GM23338 (cell line): ENCODE data around the gene IPO13. TPM values are rescaled to one million over a fixed set of nuclear protein-coding genes. Genes with fewer than 3 reads are reported as not detected.

Experiments
- ATAC-seq: fragments of 200-7000 bp; cut with Tn5 transposase; 3 replicates; pipeline ENCODE4 v1.9.1; 2020
- DNase-seq: peaks from one replicate; pipeline ENCODE4 v3.0.0-alpha.2; 2015; ENCODE audit warnings: low spot score
- H2AFZ ChIP-seq: fragments of 200-600 bp; sonication (generic); 2 replicates; pipeline ENCODE4 v1.8.0; 2016; ENCODE audit warnings: antibody characterized with exemption, mild to moderate bottlenecking, moderate library complexity
- H3F3A ChIP-seq: fragments of 200-600 bp; sonication (generic); replicated peaks from 2 replicates; pipeline ENCODE4 v1.8.0; 2017; ENCODE audit warnings: antibody characterized with exemption, mixed run types, low read depth
- H3K27ac ChIP-seq: fragments of 200-600 bp; sonication (generic); 2 replicates; pipeline ENCODE4 v1.6.1; 2016; ENCODE audit warnings: low read depth
- H3K27me3 ChIP-seq: fragments of 200-600 bp; sonication (generic); 2 replicates; pipeline ENCODE4 v1.8.0; 2016; ENCODE audit warnings: mild to moderate bottlenecking, mixed run types, moderate library complexity; ENCODE audit not compliant: insufficient read depth
- H3K36me3 ChIP-seq: fragments of 200-600 bp; sonication (generic); 2 replicates; pipeline ENCODE4 v1.8.0; 2016; ENCODE audit warnings: mild to moderate bottlenecking; ENCODE audit not compliant: insufficient read depth
- H3K4me1 ChIP-seq: fragments of 200-600 bp; sonication (generic); 2 replicates; pipeline ENCODE4 v1.8.0; 2016; ENCODE audit warnings: mild to moderate bottlenecking, moderate library complexity; ENCODE audit not compliant: insufficient read depth
- H3K4me2 ChIP-seq: fragments of 200-600 bp; sonication (generic); 2 replicates; pipeline ENCODE4 v1.7.1; 2017; ENCODE audit warnings: mixed run types
- H3K4me3 ChIP-seq: fragments of 200-600 bp; sonication (generic); 2 replicates; pipeline ENCODE4 v1.6.1; 2016; ENCODE audit warnings: mixed run types
- H3K79me2 ChIP-seq: fragments of 200-600 bp; sonication (generic); replicated peaks from 2 replicates; pipeline ENCODE4 v1.8.0; 2017; ENCODE audit warnings: mild to moderate bottlenecking; ENCODE audit not compliant: insufficient read depth
- H3K9me2 ChIP-seq: fragments of 200-600 bp; sonication (generic); 2 replicates; pipeline ENCODE4 v1.8.0; 2017; ENCODE audit not compliant: insufficient read depth
- H4K20me1 ChIP-seq: fragments of 200-600 bp; sonication (generic); replicated peaks from 2 replicates; pipeline ENCODE4 v1.8.0; 2017; ENCODE audit warnings: mild to moderate bottlenecking; ENCODE audit not compliant: insufficient read depth
- H3K27ac Mint-ChIP-seq: 2 replicates; pipeline ENCODE4 v1.8.0; 2020; ENCODE audit warnings: inconsistent platforms, mild to moderate bottlenecking, moderate library complexity, mixed read lengths
- H3K27me3 Mint-ChIP-seq: 3 replicates; pipeline ENCODE4 v1.8.0; 2022; ENCODE audit warnings: low read depth, mild to moderate bottlenecking, moderate library complexity, mixed read lengths, inconsistent platforms; ENCODE audit not compliant: insufficient read depth, poor library complexity
- H3K36me3 Mint-ChIP-seq: 3 replicates; pipeline ENCODE4 v1.8.0; 2021; ENCODE audit warnings: low read depth, mild to moderate bottlenecking, inconsistent platforms, moderate library complexity, mixed read lengths
- H3K4me1 Mint-ChIP-seq: 3 replicates; pipeline ENCODE4 v1.8.0; 2020; ENCODE audit warnings: mild to moderate bottlenecking, inconsistent platforms, mixed read lengths
- H3K4me3 Mint-ChIP-seq: 3 replicates; pipeline ENCODE4 v1.8.0; 2021; ENCODE audit warnings: moderate library complexity, mild to moderate bottlenecking, inconsistent platforms, mixed read lengths
- H3K9me3 Mint-ChIP-seq: 3 replicates; pipeline ENCODE4 v1.8.0; 2020; ENCODE audit warnings: moderate library complexity, mild to moderate bottlenecking, inconsistent platforms, mixed read lengths
- CREB1 ChIP-seq: fragments of 250-450 bp; sonication (Bioruptor Pico); IDR thresholded peaks from 2 replicates; pipeline ENCODE4 v1.5.0; 2020; ENCODE audit warnings: low read depth, mild to moderate bottlenecking, moderate library complexity
- EZH2 ChIP-seq: fragments of 200-600 bp; sonication (generic); IDR thresholded peaks from one replicate; pipeline ENCODE4 v1.8.0; 2017; ENCODE audit warnings: antibody characterized with exemption, mild to moderate bottlenecking, low read depth; ENCODE audit not compliant: unreplicated experiment
- EZH2phosphoT487 ChIP-seq: fragments of 200-600 bp; sonication (generic); IDR thresholded peaks from one replicate; pipeline ENCODE4 v1.8.1; 2018; ENCODE audit warnings: antibody characterized with exemption; ENCODE audit not compliant: unreplicated experiment
- JUNB ChIP-seq: IDR thresholded peaks from one replicate; pipeline ENCODE4 v1.6.1; 2016; ENCODE audit warnings: antibody characterized with exemption; ENCODE audit not compliant: unreplicated experiment
- NANOG ChIP-seq: IDR thresholded peaks from 2 replicates; pipeline ENCODE4 v1.6.1; 2016; ENCODE audit warnings: antibody characterized with exemption, borderline replicate concordance
- POLR2AphosphoS5 ChIP-seq: IDR thresholded peaks from 2 replicates; pipeline ENCODE4 v1.6.1; 2016; ENCODE audit warnings: antibody characterized with exemption, low read depth
- STAT1 ChIP-seq: IDR thresholded peaks from one replicate; pipeline ENCODE4 v1.6.1; 2016; ENCODE audit warnings: antibody characterized with exemption; ENCODE audit not compliant: unreplicated experiment
- ZNF114 ChIP-seq: fragments of 250-450 bp; sonication (Bioruptor Pico); IDR thresholded peaks from 2 replicates; pipeline ENCODE4 v1.5.0; 2020; ENCODE audit warnings: mild to moderate bottlenecking, moderate library complexity
- ZNF331 ChIP-seq: fragments of 250-450 bp; sonication (Bioruptor Pico); IDR thresholded peaks from 2 replicates; pipeline ENCODE4 v1.5.0; 2020; ENCODE audit warnings: low read depth, mild to moderate bottlenecking, moderate library complexity
- polyA plus RNA-seq: library from polyadenylated mRNA; unstranded; fragments of >200 nt; fragmentation: Nextera tagmentation; extraction: Ambion mirVana; gene quantifications from 2 replicates; pipeline ENCODE4 v1.2.1, GENCODE V29; 2016
- total RNA-seq: library from RNA; depleted of rRNA; stranded (reverse); fragments of >200 nt; shearing (Covaris generic); gene quantifications from 2 replicates; pipeline ENCODE4 v1.2.3, GENCODE V29; 2014
- TF ChIP-seq, protein P1 (sequence below): IDR thresholded peaks from one replicate; pipeline ENCODE4 v1.6.1; 2018; ENCODE audit warnings: antibody characterized with exemption; ENCODE audit not compliant: unreplicated experiment
- TF ChIP-seq, protein P2 (sequence below), 2 experiments: fragments of 200-600 bp in 1 of 2; sonication (generic) in 1 of 2; conservative IDR thresholded peaks; 2 replicates each; pipeline versions ENCODE4 v1.5.1 to v1.6.1; 2016 to 2017; ENCODE audit warnings: antibody characterized with exemption in 2 of 2, low read depth in 2 of 2, mild to moderate bottlenecking in 2 of 2, moderate library complexity in 1 of 2
- TF ChIP-seq, protein P3 (sequence below): IDR thresholded peaks from 2 replicates; pipeline ENCODE4 v1.6.1; 2016; ENCODE audit warnings: antibody characterized with exemption

The IPO13 gene
- total and polyA plus RNA-seq, 2 experiments from 2014 or later, result 10.4 to 22.8 TPM

DNA sequence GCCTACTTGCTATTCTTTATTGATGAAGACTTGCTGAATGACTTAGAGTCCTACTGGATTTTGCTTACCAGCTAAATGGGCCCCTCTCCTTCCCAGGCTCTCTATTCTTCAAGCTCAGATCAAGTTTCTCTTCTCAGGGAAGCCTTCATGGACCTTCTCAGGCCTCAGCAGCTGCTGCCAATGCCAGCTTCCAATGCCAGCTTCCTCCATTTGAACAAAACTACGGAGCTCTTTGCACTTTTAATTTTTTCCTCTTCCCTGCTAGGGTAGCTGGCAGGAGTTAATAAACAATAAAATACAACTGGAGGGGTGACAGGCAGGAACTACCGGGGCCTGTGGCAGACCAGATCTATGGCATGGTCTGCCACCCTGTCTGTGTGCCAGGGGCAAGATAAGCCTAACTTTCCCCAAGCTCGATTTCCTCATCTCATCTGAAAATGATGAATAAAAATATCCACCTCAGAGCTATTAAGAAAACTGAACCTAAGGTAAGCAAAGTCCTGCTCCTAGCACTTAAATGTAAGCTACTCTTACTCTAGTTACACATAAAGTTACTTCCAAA is 995 bp upstream of the IPO13 start:
- H3K79me2 ChIP-seq, result no peaks in the 10 kb centered on the region; the same call in 1 of the 2 replicates
- Mint-ChIP-seq H3K36me3 (no peaks in the 10 kb centered on the region; the same call in 2 of the 3 replicates), H3K27me3 (peaks cover 6% of the 10 kb centered on the region), H3K4me3 (peak overlapping the region; percentile 88), H3K4me1 (peaks cover 31% of the 10 kb centered on the region), H3K9me3 (no peaks in the 10 kb centered on the region), H3K27ac (peak overlapping the region; percentile 81; the same call in 1 of the 2 replicates)
- H3K27ac ChIP-seq, result no peak overlapping the region
- no peak for ATAC-seq
- peak overlapping the region; percentile 60; the same call in 1 of the 2 replicates for H2AFZ ChIP-seq
- TF ChIP-seq, protein P1, sequence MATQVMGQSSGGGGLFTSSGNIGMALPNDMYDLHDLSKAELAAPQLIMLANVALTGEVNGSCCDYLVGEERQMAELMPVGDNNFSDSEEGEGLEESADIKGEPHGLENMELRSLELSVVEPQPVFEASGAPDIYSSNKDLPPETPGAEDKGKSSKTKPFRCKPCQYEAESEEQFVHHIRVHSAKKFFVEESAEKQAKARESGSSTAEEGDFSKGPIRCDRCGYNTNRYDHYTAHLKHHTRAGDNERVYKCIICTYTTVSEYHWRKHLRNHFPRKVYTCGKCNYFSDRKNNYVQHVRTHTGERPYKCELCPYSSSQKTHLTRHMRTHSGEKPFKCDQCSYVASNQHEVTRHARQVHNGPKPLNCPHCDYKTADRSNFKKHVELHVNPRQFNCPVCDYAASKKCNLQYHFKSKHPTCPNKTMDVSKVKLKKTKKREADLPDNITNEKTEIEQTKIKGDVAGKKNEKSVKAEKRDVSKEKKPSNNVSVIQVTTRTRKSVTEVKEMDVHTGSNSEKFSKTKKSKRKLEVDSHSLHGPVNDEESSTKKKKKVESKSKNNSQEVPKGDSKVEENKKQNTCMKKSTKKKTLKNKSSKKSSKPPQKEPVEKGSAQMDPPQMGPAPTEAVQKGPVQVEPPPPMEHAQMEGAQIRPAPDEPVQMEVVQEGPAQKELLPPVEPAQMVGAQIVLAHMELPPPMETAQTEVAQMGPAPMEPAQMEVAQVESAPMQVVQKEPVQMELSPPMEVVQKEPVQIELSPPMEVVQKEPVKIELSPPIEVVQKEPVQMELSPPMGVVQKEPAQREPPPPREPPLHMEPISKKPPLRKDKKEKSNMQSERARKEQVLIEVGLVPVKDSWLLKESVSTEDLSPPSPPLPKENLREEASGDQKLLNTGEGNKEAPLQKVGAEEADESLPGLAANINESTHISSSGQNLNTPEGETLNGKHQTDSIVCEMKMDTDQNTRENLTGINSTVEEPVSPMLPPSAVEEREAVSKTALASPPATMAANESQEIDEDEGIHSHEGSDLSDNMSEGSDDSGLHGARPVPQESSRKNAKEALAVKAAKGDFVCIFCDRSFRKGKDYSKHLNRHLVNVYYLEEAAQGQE, result no peak
- TF ChIP-seq, protein P2, sequence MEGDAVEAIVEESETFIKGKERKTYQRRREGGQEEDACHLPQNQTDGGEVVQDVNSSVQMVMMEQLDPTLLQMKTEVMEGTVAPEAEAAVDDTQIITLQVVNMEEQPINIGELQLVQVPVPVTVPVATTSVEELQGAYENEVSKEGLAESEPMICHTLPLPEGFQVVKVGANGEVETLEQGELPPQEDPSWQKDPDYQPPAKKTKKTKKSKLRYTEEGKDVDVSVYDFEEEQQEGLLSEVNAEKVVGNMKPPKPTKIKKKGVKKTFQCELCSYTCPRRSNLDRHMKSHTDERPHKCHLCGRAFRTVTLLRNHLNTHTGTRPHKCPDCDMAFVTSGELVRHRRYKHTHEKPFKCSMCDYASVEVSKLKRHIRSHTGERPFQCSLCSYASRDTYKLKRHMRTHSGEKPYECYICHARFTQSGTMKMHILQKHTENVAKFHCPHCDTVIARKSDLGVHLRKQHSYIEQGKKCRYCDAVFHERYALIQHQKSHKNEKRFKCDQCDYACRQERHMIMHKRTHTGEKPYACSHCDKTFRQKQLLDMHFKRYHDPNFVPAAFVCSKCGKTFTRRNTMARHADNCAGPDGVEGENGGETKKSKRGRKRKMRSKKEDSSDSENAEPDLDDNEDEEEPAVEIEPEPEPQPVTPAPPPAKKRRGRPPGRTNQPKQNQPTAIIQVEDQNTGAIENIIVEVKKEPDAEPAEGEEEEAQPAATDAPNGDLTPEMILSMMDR (conservative IDR thresholded peaks at IDR 0.05; ENCODE audit: low read depth in 2 of 2), result no peak
- TF ChIP-seq CREB1 (CRISPR knock-in tag), result no peak
- no peak for TF ChIP-seq POLR2AphosphoS5
- no peak for TF ChIP-seq ZNF331 (CRISPR knock-in tag)
- TF ChIP-seq, protein P3, sequence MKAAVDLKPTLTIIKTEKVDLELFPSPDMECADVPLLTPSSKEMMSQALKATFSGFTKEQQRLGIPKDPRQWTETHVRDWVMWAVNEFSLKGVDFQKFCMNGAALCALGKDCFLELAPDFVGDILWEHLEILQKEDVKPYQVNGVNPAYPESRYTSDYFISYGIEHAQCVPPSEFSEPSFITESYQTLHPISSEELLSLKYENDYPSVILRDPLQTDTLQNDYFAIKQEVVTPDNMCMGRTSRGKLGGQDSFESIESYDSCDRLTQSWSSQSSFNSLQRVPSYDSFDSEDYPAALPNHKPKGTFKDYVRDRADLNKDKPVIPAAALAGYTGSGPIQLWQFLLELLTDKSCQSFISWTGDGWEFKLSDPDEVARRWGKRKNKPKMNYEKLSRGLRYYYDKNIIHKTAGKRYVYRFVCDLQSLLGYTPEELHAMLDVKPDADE, result no peak
- TF ChIP-seq STAT1, result no peak
- TF ChIP-seq ZNF114 (CRISPR knock-in tag), result no peak
- TF ChIP-seq EZH2, result no peak
- no peak for TF ChIP-seq EZH2phosphoT487
- TF ChIP-seq NANOG, result no peak
- TF ChIP-seq JUNB, result no peak
- peaks cover 5% of the 10 kb centered on the region for H3K4me1 ChIP-seq
- H3K4me3 ChIP-seq, result peak overlapping the region; percentile 88
- DNase-seq, result no peak
- H4K20me1 ChIP-seq, result no peaks in the 10 kb centered on the region; the same call in 1 of the 2 replicates
- H3K36me3 ChIP-seq, result no peaks in the 10 kb centered on the region
- H3F3A ChIP-seq, result 0 out of 2 replicates have a peak, but pooled peaks cover 7% of the 10 kb centered on the region
- no peaks in the 10 kb centered on the region for H3K27me3 ChIP-seq
- H3K9me2 ChIP-seq, result no peaks in the 10 kb centered on the region
- peak overlapping the region; percentile 97 for H3K4me2 ChIP-seq
